HepG2 (cell line): ENCODE results near the gene CDK14. TPM values are rescaled to one million over a fixed set of nuclear protein-coding genes. Genes with fewer than 3 reads are reported as not detected.

Source experiments
- ATAC-seq: fragments of 200-7000 bp; cut with Tn5 transposase; 3 replicates; pipeline ENCODE4 v1.9.1; 2020; ENCODE audit warnings: mild to moderate bottlenecking, moderate library complexity
- BruUV-seq: library from RNA; stranded (reverse); fragments of 400-500 nt; replicated peaks from 2 replicates; lab custom pipeline; 2021; lab: Mats Ljungman, UMichigan
- CTCF ChIA-PET: fragments of 300-600 bp; formaldehyde crosslinking; extraction: SDS; loops from one replicate; lab custom pipeline; 2021; ENCODE audit warnings: low total read pairs, inconsistent platforms, low intra/inter-chr PET ratio; lab: Yijun Ruan, JAX
- POLR2A ChIA-PET: fragments of 350-600 bp; sonication (Branson Sonifier 250); formaldehyde crosslinking; loops from one replicate; lab custom pipeline; 2020; ENCODE audit warnings: antibody characterized with exemption, inconsistent platforms; lab: Yijun Ruan, JAX
- DNase-seq: peaks from one replicate; pipeline ENCODE4 v3.0.0-alpha.2; 2015; ENCODE audit warnings: low spot score
- FAIRE-seq: peaks from 3 replicates; lab custom pipeline; 2011; peaks lifted over from hg19 to GRCh38; lab: Jason Lieb, UNC
- H2AFZ ChIP-seq: one replicate; pipeline ENCODE4 v1.6.1; 2011; ENCODE audit warnings: low read length, inconsistent platforms
- H3K27ac ChIP-seq: fragments of 300-600 bp; 3 replicates; pipeline ENCODE4 v1.8.0; 2011; ENCODE audit warnings: mixed run types, mild to moderate bottlenecking, mixed read lengths, low read length, inconsistent platforms; ENCODE audit not compliant: insufficient read depth; ENCODE audit errors: extremely low read length
- H3K27me3 ChIP-seq, 2 experiments: fragments of 200-600 bp in 1 of 2; 2 replicates in 1 of 2; 3 replicates in 1 of 2; pipeline versions ENCODE4 v1.6.0 to v1.8.0; 2011; ENCODE audit warnings: low read length in 2 of 2, mild to moderate bottlenecking in 2 of 2, moderate library complexity in 2 of 2, inconsistent platforms in 1 of 2; ENCODE audit not compliant: insufficient read depth in 2 of 2, control insufficient read depth in 1 of 2
- H3K36me3 ChIP-seq, 2 experiments: fragments of 200-600 bp in 1 of 2; replicated peaks in 1 of 2; 2 replicates in 1 of 2; 3 replicates in 1 of 2; pipeline versions ENCODE4 v1.5.1 to v1.8.0; 2011; ENCODE audit warnings: low read length in 2 of 2, inconsistent platforms in 1 of 2; ENCODE audit not compliant: insufficient read depth in 2 of 2, control insufficient read depth in 1 of 2
- H3K4me1 ChIP-seq: 2 replicates; pipeline ENCODE4 v1.5.1; 2012; ENCODE audit warnings: low read length, inconsistent platforms; ENCODE audit not compliant: insufficient read depth
- H3K4me2 ChIP-seq: 2 replicates; pipeline ENCODE4 v1.6.0; 2011; ENCODE audit warnings: low read depth, low read length, inconsistent platforms
- H3K4me3 ChIP-seq, 3 experiments: fragments of 200-600 bp in 1 of 3; sonication (generic), shearing (Covaris generic) in 1 of 3; replicated peaks in 1 of 3; 2 replicates each; pipeline ENCODE4 v1.5.1; 2011 to 2016; ENCODE audit warnings: low read length in 3 of 3, inconsistent platforms in 2 of 3, low read depth in 2 of 3, mild to moderate bottlenecking in 2 of 3, control low read depth in 1 of 3, mixed read lengths in 1 of 3; ENCODE audit not compliant: insufficient read depth in 1 of 3
- H3K79me2 ChIP-seq: one replicate; pipeline ENCODE4 v1.6.1; 2011; ENCODE audit warnings: low read length, inconsistent platforms; ENCODE audit not compliant: insufficient read depth
- H3K9ac ChIP-seq: 2 replicates; pipeline ENCODE4 v1.6.0; 2011; ENCODE audit warnings: mild to moderate bottlenecking, low read depth, low read length, inconsistent platforms; ENCODE audit not compliant: insufficient read depth
- H3K9me3 ChIP-seq: 2 replicates; pipeline ENCODE4 v1.5.1; 2012; ENCODE audit warnings: mild to moderate bottlenecking, low read length
- H4K20me1 ChIP-seq: 2 replicates; pipeline ENCODE4 v1.6.0; 2011; ENCODE audit warnings: inconsistent platforms, mild to moderate bottlenecking, low read length, moderate library complexity; ENCODE audit not compliant: insufficient read depth
- ATF7-NPFF ChIP-seq: sonication (generic); formaldehyde crosslinking; IDR thresholded peaks from 2 replicates; pipeline ENCODE4 v1.8.1; 2023; ENCODE audit warnings: mild to moderate bottlenecking, low read depth, missing genetic modification reagents, moderate library complexity
- NCOA2 ChIP-seq: sonication (generic); formaldehyde crosslinking; IDR thresholded peaks from 2 replicates; pipeline ENCODE4 v1.8.0; 2022; ENCODE audit warnings: inconsistent platforms
- PHF8 ChIP-seq: sonication (generic); formaldehyde crosslinking; IDR thresholded peaks from 2 replicates; pipeline ENCODE4 v1.5.0; 2020; ENCODE audit warnings: missing genetic modification reagents
- SP2 ChIP-seq: sonication (generic); formaldehyde crosslinking; IDR thresholded peaks from 2 replicates; pipeline ENCODE4 v1.5.1; 2020; ENCODE audit warnings: mild to moderate bottlenecking, missing genetic modification reagents
- ZMYM2 ChIP-seq: sonication (generic); formaldehyde crosslinking; IDR thresholded peaks from 2 replicates; pipeline ENCODE4 v1.8.0; 2022; ENCODE audit warnings: mild to moderate bottlenecking, missing genetic modification reagents
- ZMYM3 ChIP-seq: sonication (generic); formaldehyde crosslinking; IDR thresholded peaks from 2 replicates; pipeline ENCODE4 v1.5.1; 2020; ENCODE audit warnings: mild to moderate bottlenecking, missing genetic modification reagents
- ZNF331 ChIP-seq: sonication (generic); formaldehyde crosslinking; IDR thresholded peaks from 2 replicates; pipeline ENCODE4 v1.4.0; 2020; ENCODE audit warnings: missing genetic modification reagents
- ZNF430 ChIP-seq: sonication (generic); formaldehyde crosslinking; IDR thresholded peaks from 2 replicates; pipeline ENCODE4 v1.9.0; 2021; ENCODE audit warnings: mild to moderate bottlenecking, missing genetic modification reagents
- ZNF557 ChIP-seq: sonication (generic); formaldehyde crosslinking; IDR thresholded peaks from 2 replicates; pipeline ENCODE4 v1.4.0; 2020; ENCODE audit warnings: missing genetic modification reagents
- ZSCAN31 ChIP-seq: sonication (generic); formaldehyde crosslinking; IDR thresholded peaks from 2 replicates; pipeline ENCODE4 v1.5.0; 2020; ENCODE audit warnings: low read depth, mild to moderate bottlenecking, missing genetic modification reagents
- WGBS: methylation state at CpG from one replicate; pipeline ENCODE4 v1.1.6; 2017; ENCODE audit warnings: low lambda C conversion rate; 5-methylcytosine and 5-hydroxymethylcytosine counted together
- in situ Hi-C: cut with HindIII; loops from 2 replicates; pipeline ENCODE4 v1.10.0; 2017; ENCODE audit warnings: low pct_unique_long_range_greater_than_20kb; ENCODE audit not compliant: extremely low pct_ligation_motif_present
- intact Hi-C: fragments of 100-400 bp; cut with micrococcal nuclease; formaldehyde crosslinking; loops from one replicate; pipeline ENCODE4 v1.10.0; 2022; ENCODE audit not compliant: unreplicated experiment
- polyA plus RNA-seq, 8 experiments: library from polyadenylated mRNA; depleted of rRNA in 3 of 8; stranded (reverse) in 7 of 8; unstranded in 1 of 8; fragments of >200 nt; fragmentation: Illumina TruSeq in 4 of 8; extraction: Trizol in 4 of 8; gene quantifications; 2 replicates each; pipeline versions ENCODE4 v1.2.1 to v1.2.3, GENCODE V29; 2011 to 2016; ENCODE audit warnings: low read depth in 4 of 8, missing spikeins in 1 of 8, mixed read lengths in 1 of 8; ENCODE audit not compliant: insufficient read depth in 1 of 8
- total RNA-seq, 5 experiments: library from RNA; depleted of rRNA; stranded (reverse); fragments of >200 nt; fragmentation: Illumina TruSeq; extraction: Trizol; gene quantifications; 2 replicates each; pipeline ENCODE4 v1.2.3, GENCODE V29; 2016; ENCODE audit warnings: low read depth in 1 of 5
- TF ChIP-seq, protein P1 (sequence below): sonication (generic); formaldehyde crosslinking; IDR thresholded peaks from 2 replicates; pipeline ENCODE4 v1.5.0; 2020; ENCODE audit warnings: missing genetic modification reagents
- TF ChIP-seq, protein P2 (sequence below): IDR thresholded peaks from 2 replicates; pipeline ENCODE4 v1.6.1; 2012; ENCODE audit warnings: inconsistent platforms
- TF ChIP-seq, protein P3 (sequence below): IDR thresholded peaks from 2 replicates; pipeline ENCODE4 v1.6.1; 2012; ENCODE audit warnings: low read depth, low read length, improper control_type of control experiment
- TF ChIP-seq, protein P4 (sequence below): sonication (generic); formaldehyde crosslinking; IDR thresholded peaks from 2 replicates; pipeline ENCODE4 v1.8.0; 2022; ENCODE audit warnings: mild to moderate bottlenecking, missing genetic modification reagents
- TF ChIP-seq, protein P5 (sequence below): sonication (generic); formaldehyde crosslinking; IDR thresholded peaks from 2 replicates; pipeline ENCODE4 v1.8.1; 2023; ENCODE audit warnings: mild to moderate bottlenecking, missing genetic modification reagents, borderline replicate concordance

The CDK14 gene
- total and polyA plus RNA-seq, 2 of the 13 experiments (the other 11 are each of a cell fraction or from before 2014, with no cell fraction given) = 0.26 to 0.71 TPM

DNA sequence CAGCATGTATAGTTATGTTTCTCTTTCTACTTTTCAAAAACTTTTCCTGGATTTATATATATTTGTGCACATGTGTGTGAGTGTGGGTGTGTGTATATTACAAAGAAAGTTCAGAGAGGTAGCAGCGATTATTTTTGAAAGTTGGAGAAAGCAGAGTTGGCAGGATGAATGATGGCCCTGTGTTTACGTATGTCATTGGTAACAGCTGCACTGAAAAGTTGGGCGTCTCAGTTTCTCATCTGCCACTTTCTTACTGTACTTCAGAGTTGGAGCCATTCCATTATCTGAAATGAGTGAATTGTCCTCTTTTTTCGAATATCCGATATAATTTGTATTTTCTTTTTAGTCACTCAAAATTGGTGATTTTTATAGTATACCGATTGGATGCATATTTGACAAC, 172.2 kb downstream of the CDK14 start:
- BruUV-seq = no TSS peak
- no peak for DNase-seq
- no peak for FAIRE-seq
- no peak overlapping the region for H3K27ac ChIP-seq
- no peak for ATAC-seq
- intact Hi-C loops = no loop called here
- TF ChIP-seq ZNF557 (CRISPR knock-in tag) (no peak), ATF7-NPFF (CRISPR knock-in tag) (no peak), NCOA2 (no peak), ZMYM2 (no peak), ZSCAN31 (CRISPR knock-in tag) (no peak), ZNF331 (CRISPR knock-in tag) (no peak), ZMYM3 (CRISPR knock-in tag) (no peak), PHF8 (CRISPR knock-in tag) (no peak), ZNF430 (CRISPR knock-in tag) (no peak), SP2 (CRISPR knock-in tag) (no peak)
- TF ChIP-seq, protein P1, sequence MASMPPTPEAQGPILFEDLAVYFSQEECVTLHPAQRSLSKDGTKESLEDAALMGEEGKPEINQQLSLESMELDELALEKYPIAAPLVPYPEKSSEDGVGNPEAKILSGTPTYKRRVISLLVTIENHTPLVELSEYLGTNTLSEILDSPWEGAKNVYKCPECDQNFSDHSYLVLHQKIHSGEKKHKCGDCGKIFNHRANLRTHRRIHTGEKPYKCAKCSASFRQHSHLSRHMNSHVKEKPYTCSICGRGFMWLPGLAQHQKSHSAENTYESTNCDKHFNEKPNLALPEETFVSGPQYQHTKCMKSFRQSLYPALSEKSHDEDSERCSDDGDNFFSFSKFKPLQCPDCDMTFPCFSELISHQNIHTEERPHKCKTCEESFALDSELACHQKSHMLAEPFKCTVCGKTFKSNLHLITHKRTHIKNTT = no peak
- TF ChIP-seq, protein P2, sequence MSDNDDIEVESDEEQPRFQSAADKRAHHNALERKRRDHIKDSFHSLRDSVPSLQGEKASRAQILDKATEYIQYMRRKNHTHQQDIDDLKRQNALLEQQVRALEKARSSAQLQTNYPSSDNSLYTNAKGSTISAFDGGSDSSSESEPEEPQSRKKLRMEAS = no peak
- TF ChIP-seq, protein P3, sequence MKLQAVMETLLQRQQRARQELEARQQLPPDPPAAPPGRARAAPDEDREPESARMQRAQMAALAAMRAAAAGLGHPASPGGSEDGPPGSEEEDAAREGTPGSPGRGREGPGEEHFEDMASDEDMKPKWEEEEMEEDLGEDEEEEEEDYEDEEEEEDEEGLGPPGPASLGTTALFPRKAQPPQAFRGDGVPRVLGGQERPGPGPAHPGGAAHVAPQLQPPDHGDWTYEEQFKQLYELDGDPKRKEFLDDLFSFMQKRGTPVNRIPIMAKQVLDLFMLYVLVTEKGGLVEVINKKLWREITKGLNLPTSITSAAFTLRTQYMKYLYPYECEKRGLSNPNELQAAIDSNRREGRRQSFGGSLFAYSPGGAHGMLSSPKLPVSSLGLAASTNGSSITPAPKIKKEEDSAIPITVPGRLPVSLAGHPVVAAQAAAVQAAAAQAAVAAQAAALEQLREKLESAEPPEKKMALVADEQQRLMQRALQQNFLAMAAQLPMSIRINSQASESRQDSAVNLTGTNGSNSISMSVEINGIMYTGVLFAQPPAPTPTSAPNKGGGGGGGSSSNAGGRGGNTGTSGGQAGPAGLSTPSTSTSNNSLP = no peak
- TF ChIP-seq, protein P4, sequence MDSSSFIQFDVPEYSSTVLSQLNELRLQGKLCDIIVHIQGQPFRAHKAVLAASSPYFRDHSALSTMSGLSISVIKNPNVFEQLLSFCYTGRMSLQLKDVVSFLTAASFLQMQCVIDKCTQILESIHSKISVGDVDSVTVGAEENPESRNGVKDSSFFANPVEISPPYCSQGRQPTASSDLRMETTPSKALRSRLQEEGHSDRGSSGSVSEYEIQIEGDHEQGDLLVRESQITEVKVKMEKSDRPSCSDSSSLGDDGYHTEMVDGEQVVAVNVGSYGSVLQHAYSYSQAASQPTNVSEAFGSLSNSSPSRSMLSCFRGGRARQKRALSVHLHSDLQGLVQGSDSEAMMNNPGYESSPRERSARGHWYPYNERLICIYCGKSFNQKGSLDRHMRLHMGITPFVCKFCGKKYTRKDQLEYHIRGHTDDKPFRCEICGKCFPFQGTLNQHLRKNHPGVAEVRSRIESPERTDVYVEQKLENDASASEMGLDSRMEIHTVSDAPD (CRISPR knock-in tag) = no peak
- TF ChIP-seq, protein P5, sequence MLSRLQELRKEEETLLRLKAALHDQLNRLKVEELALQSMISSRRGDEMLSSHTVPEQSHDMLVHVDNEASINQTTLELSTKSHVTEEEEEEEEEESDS (CRISPR knock-in tag) = no peak
- no peaks in the 10 kb centered on the region for H3K36me3 ChIP-seq
- H3K9ac ChIP-seq = no peak overlapping the region
- H3K79me2 ChIP-seq = no peaks in the 10 kb centered on the region
- peaks cover 76% of the 10 kb centered on the region for H3K4me1 ChIP-seq
- no peaks in the 10 kb centered on the region for H3K9me3 ChIP-seq
- in situ Hi-C loops = no loop called here
- H4K20me1 ChIP-seq = no peaks in the 10 kb centered on the region
- H3K4me3 ChIP-seq = no peak overlapping the region
- 97% methylated on average over 6 of the region's 6 CpGs for WGBS
- POLR2A ChIA-PET = no interaction called here
- H3K27me3 ChIP-seq = peaks cover 0 to 5% of the 10 kb centered on the region in 2 experiments; a peak in 1 of 5 replicates
- no peak overlapping the region for H2AFZ ChIP-seq
- CTCF ChIA-PET = no interaction called here
- H3K4me2 ChIP-seq = no peak overlapping the region
